Activated gamma-delta T cell (primary cell): ENCODE data around the gene STXBP1.
"Not testable (repeated sequence)": the region's sequence is repeated elsewhere in the genome, so short reads cannot be mapped to it uniquely, and the experiment has no call there.

Source experiments
- DNase-seq: peaks from one replicate; lab custom pipeline; 2025; lab: John Stamatoyannopoulos, UW

Gene STXBP1

DNA sequence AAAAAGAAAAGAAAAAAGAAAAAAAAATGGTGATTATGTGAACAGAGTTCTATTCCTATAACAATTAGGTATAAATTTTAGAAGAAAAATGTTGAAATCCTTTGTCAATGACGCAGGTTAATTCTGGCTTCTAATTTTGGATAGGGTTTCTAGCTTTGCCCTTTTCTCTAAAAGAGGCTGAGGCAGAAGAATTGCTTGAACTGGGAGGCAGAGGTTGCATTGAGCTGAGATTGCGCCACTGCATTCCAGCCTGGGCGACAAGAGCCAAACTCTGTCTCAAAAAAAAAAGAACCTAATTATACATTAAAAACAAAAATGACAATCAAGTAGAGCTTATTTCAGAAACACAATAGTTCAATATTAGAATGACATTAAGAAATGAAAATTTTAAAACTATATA is 2.9 kb downstream of the STXBP1 start:
- no peak for DNase-seq

DNA sequence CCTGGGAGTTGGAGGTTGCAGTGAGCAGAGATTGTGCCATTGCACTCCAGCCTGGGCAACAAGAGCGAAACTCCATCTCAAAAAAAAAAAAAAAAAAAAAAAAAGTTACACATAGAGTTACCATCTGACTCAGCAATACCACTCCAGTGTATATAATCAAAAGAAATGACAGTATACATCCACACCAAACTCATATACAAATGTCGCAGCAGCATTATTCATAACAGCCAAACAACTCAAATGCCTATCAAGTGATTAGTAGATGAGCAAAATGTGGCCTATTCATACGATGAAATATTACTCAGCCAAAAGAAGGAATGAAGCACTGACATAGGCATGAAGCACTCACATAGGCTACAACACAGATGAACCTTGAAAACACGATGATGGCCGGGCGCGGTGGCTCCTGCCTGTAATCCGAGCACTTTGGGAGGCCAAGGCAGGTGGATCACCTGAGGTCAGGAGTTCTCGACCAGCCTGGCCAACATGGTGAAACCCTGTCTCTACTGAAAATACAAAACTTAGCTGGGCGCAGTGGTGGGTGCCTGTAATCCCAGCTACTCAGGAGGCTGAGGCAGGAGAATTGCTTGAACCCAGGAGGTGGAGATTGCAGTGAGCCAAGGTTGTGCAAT is 9.4 kb downstream of the STXBP1 start:
- not testable (repeated sequence) for DNase-seq

DNA sequence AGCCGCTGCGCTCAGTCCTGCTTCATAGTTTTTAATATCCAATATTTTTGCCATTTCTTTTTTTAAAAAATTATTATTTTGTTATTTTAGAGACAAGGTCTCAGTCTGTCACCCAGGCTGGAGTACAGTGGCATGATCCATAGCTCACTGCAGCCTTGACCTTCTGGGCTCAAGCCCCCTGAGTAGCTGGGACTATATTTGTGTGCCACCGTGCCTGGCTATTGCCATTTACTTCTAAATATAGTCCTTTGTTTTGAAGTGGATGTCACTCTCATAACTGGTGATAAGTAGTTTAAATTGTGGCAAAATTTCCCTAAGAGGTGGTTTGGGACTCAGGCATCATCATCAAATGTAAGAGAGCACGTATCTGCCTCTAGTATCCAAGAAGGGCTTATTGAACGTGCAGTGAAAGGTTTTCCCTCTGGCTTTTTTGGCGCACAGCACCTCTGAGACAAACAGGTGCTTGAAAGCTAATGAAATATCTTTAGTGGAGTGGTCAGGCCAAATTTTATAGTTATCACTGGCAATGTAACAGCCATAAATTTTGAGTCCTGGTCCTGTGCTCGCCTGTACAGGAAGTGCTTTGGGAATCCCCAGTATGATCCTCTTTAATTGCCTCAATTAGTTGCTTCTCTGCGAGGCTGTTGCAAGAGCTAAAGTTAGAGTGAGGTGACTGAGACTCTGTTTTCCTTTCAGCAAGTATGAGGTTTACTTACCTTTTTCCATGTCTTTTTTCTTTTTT is 14.8 kb downstream of the STXBP1 start:
- no peak for DNase-seq

DNA sequence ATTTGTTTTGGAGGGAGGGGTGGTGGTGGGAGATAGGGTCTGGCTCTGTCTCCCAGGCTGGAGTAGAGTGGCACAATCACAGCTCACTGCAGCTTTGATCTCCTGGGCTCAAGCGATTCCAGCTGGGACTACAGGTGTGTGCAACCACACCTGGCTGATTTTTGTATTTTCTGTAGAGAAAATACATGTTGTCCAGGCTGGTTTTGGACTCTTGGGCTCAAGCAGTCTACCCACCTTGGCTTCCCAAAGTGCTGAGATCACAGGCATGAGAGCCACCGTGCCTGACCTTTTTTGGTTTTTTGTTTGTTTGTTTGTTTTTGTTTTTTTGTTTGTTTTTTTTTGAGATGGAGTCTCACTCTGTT is 15.4 kb downstream of the STXBP1 start:
- DNase-seq: no peak

DNA sequence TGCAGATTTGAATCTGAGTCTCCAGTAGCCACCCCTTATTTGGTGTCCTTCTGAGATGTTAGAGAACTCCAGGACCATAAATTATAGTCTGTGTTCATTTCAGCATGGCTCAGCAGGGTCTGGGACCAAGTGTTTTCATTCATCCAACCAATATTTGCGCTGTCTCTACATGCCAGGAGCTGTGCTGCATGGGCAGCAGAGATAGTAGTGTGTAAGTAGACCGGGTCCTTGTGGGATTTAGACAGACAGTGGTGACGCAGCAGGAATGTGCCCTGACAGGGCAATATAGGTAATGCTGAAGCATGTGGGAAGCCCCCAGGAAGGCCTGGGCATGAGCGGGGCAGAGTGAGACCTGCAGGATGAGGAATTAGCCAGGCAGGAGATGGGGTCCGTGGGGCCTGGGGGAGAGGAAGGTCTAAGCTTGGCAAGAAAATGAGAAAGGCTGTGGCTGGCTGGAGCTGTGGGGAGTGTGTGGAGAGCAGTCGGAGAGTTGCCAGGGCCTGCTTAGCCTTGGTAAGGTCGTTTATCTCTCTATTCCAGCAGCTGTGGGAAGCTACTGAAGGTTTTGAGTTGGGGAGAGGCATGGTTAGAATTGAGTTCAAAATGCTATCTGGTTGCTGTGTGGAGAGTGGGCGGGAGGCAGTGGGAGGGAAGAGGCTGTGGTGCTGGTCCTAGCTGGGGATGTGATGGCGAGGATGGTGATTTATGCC is 16.8 kb downstream of the STXBP1 start:
- DNase-seq: no peak

DNA sequence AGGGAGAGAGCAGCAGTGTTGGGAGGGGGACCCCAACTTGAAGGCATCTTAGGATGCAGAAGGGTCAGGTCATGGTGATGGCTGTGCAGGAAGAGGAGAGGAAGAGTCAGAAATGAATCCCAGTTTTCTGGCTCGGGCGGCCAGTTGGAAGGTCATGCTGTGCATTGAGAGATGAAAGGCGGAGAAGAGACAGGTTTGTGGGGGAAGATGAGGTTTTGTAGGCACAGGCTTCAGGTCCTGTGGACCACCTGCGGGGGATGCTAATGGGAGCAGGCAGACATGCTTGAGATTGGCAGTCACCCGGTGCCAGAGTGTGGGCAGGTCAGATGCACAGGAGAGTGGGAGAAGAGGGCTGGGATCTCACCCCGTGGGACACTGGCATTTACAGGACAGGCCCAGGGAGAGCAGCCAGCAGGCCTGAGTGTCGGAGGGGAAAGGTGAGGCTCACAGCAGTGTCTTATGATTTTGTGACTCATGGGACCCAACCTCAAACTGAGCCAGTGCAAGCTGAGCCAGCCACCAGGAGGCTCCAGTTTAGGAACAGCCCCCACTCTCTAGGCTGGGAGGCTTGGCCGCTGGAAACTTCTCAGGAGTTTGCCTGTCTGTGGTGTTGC is 17.5 kb downstream of the STXBP1 start:
- DNase-seq: no peak

DNA sequence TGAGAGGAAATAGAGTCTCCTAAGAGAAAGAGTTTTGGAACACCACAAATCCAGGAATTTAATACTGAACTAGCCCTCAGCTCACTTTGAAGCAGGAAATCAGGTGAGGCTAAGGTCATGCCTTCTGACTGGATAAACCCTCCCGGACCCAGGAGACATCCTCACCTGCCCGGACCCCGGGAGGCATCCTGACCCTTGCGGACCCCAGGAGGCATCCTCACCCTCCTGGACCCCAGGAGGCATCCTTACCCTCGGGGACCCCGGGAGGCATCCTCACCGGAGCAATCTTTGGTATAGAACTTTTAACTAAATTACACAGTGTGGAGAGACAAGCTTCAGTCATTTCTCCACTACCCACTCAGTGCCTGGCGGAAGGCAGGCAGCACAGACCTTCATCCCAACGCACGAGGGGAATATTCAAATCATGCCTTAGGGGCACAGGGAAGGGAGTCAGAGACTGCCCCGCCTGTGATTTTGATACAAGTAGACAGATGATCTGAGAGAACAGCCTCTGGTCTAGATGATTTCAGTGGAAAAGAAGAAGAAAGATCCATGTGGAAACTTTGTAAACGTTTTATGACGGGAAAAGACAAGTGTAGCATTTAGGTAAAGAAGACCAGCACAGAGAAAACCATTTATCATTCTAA is 21.3 kb downstream of the STXBP1 start:
- DNase-seq: no peak

DNA sequence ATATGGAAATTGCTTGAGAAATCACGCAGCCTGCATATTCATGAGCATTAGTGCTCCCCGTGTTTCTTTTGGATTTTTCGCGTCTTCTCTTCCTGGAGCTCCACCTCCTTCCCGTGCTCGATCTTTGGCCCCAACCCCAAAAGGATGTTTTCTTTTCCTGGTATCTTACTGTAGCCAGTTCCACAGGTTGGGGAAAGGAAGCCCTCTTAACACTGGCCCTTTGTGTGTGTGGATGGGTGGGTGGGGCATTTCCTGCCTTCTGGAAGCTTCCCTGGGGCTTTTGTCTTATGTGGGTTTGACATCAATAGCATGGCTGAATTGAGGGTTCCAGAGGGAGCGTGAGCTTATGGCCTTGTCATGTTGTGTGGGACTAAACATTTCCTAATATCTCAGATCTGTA is 21.9 kb downstream of the STXBP1 start:
- no peak for DNase-seq

DNA sequence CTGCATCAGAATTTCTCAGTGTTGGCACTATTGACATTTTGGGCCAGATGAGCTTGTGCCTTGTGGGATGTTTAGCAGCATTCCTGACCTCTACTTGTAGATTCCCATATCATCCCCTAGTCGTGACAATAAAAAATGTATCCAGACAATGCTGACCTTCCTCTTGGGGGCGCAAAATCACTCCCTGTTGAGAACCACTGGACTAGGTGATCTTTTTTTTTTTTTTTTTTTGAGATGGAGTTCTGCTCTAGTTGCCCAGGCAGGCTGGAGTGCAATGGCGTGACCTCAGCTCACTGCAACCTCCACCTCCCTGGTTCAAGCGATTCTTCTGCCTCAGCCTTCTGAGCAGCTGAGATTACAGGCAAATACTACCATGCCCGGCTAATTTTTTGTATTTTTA is 22.6 kb downstream of the STXBP1 start:
- no peak for DNase-seq

DNA sequence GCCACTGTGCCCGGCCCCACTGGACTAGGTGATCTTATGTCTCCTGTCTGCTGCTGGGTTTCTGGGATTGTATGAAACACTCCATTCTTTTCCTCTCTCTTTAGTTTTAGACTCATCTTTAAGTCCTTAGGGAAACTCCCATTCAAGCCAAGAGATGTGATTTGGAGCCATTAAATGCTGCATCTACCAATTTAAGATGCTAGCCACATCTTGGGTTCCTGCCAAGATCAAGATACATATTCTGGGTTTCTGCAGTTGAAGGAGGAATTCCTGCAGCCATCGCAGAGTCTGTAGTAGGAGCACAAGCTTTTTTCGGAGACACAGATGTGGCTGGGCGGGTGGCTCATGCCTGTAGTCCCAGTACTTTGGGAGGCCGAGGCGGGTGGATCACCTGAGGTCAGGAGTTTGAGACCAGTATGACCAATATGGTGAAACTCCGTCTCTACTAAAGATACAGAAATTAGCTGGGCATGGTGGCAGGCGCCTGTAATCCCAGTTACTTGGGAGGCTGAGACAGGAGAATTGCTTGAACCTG is 23.2 kb downstream of the STXBP1 start:
- no peak for DNase-seq

DNA sequence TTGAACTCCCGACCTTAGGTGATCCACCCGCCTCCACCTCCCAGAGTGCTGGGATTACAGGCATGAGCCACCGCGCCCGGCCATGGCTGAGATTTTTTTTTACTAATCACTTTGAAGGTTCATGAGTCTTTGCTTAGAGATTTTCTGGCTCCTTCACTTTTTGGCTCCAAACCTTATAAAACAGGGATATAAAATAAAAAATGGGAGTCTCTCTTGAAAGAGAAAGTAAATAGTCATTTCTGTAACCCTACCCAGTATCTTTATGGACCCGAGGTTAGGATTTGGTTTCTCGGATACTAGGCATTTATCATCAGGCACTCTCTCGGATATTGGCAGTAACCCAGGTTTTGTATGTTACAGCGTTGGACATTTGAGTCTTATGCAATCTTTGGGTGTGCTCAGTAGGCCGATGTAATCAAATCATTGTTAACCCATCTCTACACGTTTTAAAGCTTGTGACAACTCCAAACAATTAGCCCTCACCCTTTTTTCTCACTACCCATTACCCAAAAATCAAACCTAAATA is 25.3 kb downstream of the STXBP1 start:
- DNase-seq: no peak

DNA sequence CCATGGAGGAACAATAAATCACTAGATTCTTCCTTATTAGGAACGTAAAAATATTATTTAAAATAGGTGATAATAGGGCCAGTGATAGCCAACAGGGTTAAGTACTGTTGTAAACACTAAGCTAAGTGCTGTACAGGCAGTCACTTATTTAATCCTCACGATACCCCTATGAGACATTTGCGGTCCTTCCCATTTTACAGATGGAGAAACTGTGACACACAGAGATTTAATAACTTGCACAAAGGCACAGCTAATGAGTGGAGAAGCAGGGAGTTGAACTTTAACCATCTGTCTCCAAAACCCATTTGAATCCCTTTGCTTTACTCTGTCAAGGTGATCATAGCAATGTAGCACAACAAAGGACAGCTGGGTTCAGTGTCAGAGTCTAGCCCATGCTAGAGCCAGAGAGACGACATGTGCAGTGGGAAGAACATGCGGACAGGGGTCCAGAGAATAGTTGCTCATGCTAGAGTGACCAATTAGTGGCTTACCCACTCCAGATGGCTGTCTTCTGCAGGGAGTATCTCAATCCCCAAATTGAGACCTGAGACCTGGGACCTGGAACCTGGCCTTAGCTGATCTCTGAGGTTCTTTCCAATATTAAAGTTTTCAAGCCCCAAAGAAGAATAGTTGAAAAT is 28.9 kb downstream of the STXBP1 start:
- no peak for DNase-seq

DNA sequence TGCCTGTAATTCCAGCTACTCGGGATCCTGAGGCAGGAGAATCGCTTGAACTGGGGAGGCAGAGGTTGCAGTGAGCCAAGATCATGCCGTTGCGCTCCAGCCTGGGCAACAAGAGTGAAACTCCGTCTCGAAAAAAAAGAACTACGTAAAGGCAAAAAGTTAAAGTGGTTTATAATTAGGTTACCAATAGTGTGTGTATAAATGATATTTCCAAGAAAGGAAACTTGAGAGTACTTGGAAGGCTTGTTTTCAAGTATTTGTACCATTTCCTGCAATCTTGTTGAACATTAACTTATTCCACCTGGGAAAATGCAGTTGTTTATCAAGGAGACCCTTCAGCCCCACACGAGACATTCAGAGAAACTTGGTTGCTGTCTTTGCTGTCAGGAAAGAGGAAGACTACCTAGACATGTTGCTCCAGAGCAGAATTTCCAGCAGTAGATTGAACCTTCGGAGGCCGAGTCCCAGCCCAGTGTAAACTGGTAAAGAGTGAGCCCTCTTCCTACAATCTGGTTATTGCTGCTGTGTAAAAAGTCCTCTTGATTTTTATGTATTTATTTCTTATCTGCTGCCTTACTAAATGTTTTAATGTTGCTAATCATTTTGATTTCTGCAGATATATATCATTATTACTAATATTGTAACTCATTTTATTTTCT is 30.1 kb downstream of the STXBP1 start:
- DNase-seq: no peak

DNA sequence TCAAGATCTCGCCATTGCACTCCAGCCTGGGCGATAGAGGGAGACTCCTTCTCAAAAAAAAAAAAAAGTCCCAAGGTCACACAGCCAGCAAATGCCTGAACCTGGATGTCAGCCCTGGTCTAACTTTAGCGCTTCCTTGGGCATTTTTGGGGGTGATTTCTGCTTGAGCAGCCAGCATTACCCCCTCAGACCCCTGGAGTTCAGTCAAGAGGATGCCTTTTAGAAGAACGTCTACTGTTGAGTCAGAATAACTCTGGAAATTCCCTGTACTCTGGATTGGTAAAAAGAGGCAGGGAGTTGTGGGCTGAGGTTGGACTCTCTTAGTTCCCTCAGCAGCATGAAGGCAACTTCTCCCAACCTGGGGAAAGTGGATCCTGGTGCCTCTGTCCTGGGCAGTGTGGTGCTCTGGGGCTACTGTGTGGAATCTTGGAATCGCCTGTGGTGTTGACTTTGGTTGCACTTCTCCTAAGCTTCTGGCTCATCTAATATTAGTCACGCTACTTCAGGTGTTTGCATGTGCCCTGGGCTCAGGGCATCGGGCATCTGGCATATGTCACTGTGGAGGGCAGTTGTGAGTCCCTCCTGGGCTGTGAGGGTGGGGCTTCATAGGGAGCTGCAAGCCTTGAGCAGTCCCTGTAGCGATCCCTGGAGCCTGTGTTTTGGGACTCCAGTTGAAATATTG is 32.2 kb downstream of the STXBP1 start:
- no peak for DNase-seq

DNA sequence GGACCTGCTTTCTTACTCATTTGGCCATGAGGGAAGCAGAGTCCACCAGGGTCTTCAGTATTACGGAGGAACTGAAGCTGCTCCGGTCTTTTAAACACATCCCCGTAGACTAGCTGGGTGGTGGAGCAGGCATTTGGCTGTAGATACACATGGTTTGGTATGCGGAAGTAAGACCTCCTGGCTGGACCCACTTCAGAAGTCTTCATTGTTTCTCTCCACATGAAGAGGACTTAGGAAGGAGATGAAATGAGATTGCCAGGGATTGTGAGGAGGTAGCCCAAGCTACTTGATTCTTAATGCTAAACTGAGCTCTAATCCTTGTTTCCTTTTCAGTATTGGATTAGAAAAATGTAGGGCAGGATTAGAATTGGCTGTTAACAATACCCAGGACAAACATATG is 32.9 kb downstream of the STXBP1 start:
- DNase-seq: no peak

DNA sequence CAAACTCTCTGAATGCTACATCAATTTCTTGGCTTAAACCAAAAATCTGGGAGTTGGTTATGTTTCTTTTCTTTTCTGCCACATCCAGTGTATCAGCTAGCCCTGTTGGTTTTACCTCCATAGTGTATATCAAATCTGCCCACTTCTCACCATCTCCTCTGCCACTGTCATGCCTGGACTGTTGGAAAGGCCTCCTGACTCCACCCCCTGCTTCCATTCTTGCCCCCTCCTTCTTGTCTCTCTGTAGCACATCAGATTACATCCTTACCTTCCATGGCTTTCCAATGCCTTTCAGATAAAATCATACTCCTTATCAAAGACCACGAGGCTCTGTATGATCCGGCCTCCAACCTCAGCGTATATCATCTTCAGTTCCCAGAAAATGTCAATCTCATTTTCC is 35.4 kb downstream of the STXBP1 start:
- no peak for DNase-seq

DNA sequence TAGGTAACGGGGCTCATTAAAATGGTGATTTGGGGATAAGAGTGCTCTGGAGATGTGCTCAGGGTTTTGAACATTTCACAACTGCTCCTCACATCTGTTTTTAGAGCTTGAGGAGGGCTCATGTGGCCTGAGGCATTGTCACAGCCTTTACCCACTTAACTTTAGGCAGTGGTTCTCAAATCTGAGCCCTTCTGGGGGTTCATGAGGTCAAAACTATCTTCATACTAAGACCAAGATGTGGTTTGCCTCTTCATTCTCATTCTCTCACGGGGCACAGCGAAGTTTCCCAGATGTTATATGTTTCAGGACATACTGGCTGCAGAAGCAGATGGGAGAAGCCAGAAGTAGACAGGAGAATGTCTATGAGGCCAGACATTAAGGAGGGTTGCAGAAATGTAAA is 38.4 kb downstream of the STXBP1 start:
- no peak for DNase-seq

DNA sequence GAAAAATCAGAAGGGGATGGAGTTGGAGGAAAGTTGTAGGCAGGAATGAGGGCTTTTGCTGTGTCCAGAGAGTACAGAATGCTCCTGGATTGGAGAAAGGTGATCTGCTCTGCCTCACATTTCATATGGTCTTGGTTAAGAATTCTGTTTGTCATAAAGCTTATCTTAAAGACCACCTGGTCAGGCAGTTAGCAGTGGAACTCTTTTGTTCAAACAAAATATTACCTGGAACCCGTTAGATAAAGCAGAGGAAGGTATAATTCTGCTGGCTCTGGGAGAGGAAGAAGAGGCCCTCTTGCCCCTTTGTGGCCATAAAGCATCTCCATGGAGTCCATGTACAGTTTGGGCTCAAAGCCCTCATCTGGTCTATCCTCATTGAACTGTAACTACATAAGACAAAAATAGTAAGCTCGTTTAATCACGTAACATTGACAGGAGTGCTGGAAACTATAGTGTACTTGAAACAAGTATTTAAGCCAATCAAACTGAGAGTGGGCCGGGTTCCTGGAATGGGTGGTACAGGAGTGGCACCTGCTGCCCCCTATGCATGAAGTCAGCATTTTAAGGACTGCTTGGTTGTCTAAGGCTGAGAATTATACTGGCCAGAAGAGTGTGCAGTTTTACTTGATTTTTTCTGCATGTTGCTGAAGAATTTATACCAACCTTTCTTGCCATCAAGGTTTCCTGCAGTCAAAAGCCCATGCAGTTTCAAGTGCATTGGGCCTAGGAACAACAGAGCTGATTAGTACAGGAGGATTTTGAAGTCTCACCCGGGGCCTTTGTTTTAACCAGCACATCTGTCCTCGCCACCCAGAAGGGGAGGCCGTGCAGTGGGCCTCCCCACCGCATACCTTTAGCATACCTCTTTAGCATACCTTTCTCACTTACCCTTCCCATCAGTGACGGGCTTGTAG is 39.9 kb downstream of the STXBP1 start:
- no peak for DNase-seq

DNA sequence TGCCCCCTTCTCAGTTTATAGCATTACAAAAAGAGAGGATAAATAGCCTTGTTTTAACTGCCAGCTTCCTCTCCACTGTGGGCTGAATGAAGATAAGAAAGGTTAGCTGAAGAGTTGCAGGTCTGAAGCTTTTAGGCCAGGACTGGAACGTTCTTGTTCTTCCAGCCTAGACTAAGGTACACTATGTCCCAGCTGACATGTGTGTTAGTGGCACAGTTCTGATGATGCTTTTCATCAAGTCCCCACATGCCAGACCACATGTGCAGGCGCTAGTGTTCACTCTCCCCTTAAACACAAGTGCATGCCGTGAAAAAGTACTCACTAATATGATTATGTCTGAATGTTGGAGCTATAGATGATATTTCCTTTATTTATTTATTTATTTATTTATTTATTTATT is 40.7 kb downstream of the STXBP1 start:
- no peak for DNase-seq
